BJ (cell line): ENCODE data around the gene CPT2. TPM values are rescaled to one million over a fixed set of nuclear protein-coding genes. Genes with fewer than 3 reads are reported as not detected.

Source experiments
- CTCF ChIA-PET: fragments of 350-600 bp; formaldehyde crosslinking; extraction: SDS; loops from one replicate; lab custom pipeline; 2021; ENCODE audit warnings: antibody characterized with exemption, inconsistent platforms; lab: Yijun Ruan, JAX
- POLR2A ChIA-PET: fragments of 300-600 bp; sonication (Branson Sonifier 250); formaldehyde crosslinking; extraction: SDS; loops from one replicate; lab custom pipeline; 2021; ENCODE audit warnings: antibody characterized with exemption; lab: Charles Lee
- DNase-seq: peaks from one replicate; pipeline ENCODE4 v3.0.0-alpha.2; 2011; ENCODE audit warnings: low read depth
- H3K27me3 ChIP-seq: 2 replicates; pipeline ENCODE4 v1.6.0; 2011; ENCODE audit warnings: low read length; ENCODE audit not compliant: control insufficient read depth, insufficient read depth
- H3K36me3 ChIP-seq: 2 replicates; pipeline ENCODE4 v1.5.1; 2011; ENCODE audit warnings: low read length; ENCODE audit not compliant: control insufficient read depth, insufficient read depth
- H3K4me3 ChIP-seq: 2 replicates; pipeline ENCODE4 v1.5.1; 2011; ENCODE audit warnings: low read depth, mild to moderate bottlenecking, control low read depth, low read length
- polyA plus RNA-seq: library from polyadenylated mRNA; depleted of rRNA; stranded (reverse); fragments of >200 nt; gene quantifications from 2 replicates; pipeline ENCODE4 v1.2.3, GENCODE V29; 2011
- TF ChIP-seq, protein P1 (sequence below): IDR thresholded peaks from 2 replicates; pipeline ENCODE4 v1.5.1; 2011; ENCODE audit warnings: low read depth, mild to moderate bottlenecking, control low read depth, inconsistent platforms, low read length, moderate library complexity; ENCODE audit not compliant: insufficient read depth

CPT2 gene
- polyA plus RNA-seq, 1 experiment = 20.6 TPM

DNA sequence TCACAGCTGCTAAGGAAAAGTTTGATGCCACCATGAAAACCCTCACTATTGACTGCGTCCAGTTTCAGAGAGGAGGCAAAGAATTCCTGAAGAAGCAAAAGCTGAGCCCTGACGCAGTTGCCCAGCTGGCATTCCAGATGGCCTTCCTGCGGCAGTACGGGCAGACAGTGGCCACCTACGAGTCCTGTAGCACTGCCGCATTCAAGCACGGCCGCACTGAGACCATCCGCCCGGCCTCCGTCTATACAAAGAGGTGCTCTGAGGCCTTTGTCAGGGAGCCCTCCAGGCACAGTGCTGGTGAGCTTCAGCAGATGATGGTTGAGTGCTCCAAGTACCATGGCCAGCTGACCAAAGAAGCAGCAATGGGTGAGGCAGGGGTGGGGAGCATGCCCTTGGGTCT lies 14.3 kb downstream of the CPT2 start:
- POLR2A ChIA-PET = no interaction called here
- CTCF ChIA-PET = no interaction called here
- no peak for DNase-seq

DNA sequence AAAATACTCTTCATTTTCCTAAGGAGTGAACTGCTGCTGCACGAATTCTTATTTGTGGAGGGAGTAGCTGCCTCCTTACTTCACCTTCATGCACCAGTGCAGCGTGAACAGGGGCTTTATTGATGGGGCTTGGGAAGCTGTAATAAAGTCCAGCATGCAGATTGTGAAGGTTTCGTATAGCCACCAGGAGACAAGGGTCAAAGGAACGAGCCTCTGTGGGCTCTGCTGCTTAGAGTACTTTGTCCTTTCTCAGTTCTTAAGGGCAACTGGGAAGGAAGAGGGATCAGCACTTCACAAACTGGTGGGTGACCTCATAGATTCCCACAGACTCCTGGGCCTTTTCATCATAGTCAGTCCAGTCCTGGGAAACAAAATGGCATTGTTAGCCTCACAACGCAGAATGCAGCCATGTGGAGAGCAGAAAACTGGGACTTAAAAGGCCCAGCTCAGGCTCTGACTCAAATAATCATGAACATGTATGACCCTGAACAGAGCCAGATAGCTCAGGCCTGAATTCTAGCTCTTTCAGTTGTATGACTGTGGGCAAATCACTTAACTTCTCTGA lies 17.8 kb downstream of the CPT2 start:
- TF ChIP-seq, protein P1, sequence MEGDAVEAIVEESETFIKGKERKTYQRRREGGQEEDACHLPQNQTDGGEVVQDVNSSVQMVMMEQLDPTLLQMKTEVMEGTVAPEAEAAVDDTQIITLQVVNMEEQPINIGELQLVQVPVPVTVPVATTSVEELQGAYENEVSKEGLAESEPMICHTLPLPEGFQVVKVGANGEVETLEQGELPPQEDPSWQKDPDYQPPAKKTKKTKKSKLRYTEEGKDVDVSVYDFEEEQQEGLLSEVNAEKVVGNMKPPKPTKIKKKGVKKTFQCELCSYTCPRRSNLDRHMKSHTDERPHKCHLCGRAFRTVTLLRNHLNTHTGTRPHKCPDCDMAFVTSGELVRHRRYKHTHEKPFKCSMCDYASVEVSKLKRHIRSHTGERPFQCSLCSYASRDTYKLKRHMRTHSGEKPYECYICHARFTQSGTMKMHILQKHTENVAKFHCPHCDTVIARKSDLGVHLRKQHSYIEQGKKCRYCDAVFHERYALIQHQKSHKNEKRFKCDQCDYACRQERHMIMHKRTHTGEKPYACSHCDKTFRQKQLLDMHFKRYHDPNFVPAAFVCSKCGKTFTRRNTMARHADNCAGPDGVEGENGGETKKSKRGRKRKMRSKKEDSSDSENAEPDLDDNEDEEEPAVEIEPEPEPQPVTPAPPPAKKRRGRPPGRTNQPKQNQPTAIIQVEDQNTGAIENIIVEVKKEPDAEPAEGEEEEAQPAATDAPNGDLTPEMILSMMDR = no peak
- H3K27me3 ChIP-seq = no peaks in the 10 kb centered on the region
- ChIA-PET POLR2A (interaction anchor here (0.5 kb wide), 1 partner anchor 1529 kb away, joined by 4 read pairs; no protein-coding TSS in a partner anchor), CTCF (interaction anchor here (0.8 kb wide), 1 partner anchor 28 kb away, joined by 3 read pairs; no protein-coding TSS in a partner anchor)
- DNase-seq = no peak
- H3K36me3 ChIP-seq = peaks cover 22% of the 10 kb centered on the region
- H3K4me3 ChIP-seq = no peak overlapping the region

More for the DNA sequence above, 14.3 kb downstream of the CPT2 start:
- H3K4me3 ChIP-seq = no peak overlapping the region
- peaks cover 23% of the 10 kb centered on the region for H3K36me3 ChIP-seq
- no peaks in the 10 kb centered on the region for H3K27me3 ChIP-seq
- TF ChIP-seq, protein P1 = no peak

GRCh38 chr1:53218201-53218600 lies 21.6 kb downstream of the CPT2 start:
- POLR2A ChIA-PET = no interaction called here
- TF ChIP-seq, protein P1 = no peak
- no peak for DNase-seq
- CTCF ChIA-PET = no interaction called here
- no peak overlapping the region for H3K4me3 ChIP-seq
- H3K36me3 ChIP-seq = peaks cover 8% of the 10 kb centered on the region
- no peaks in the 10 kb centered on the region for H3K27me3 ChIP-seq

- Histone ChIP-seq H3K36me3 (peaks cover 4% of the 10 kb centered on the region), H3K4me3 (peak overlapping the region; percentile 99), H3K27me3 (no peaks in the 10 kb centered on the region)
- POLR2A ChIA-PET = no interaction called here
- CTCF ChIA-PET = no interaction called here
- DNase-seq = no peak
- TF ChIP-seq, protein P1 = no peak
These were observed 23.1 kb downstream of the CPT2 start for GRCh38 chr1:53219711-53220110.

GRCh38 chr1:53220171-53220961 lies 23.7 kb downstream of the CPT2 start, which contains the start of gene CZIB:
Gene CZIB (minus strand): TSS chr1:53220634. CDS start chr1:53220575, 59 bp downstream.
- POLR2A ChIA-PET = no interaction called here
- DNase-seq = peak; percentile 46
- no peaks in the 10 kb centered on the region for H3K27me3 ChIP-seq
- TF ChIP-seq, protein P1 = no peak
- H3K4me3 ChIP-seq = peak within 1 kb of the TSS; percentile 99
- peaks cover 4% of the 10 kb centered on the region; the same call in 1 of the 2 replicates for H3K36me3 ChIP-seq
- CTCF ChIA-PET = interaction anchor here (0.7 kb wide), 1 partner anchor 33 kb away, joined by 3 read pairs; no protein-coding TSS in a partner anchor
